ENCODE data around the gene TMEM178B. TPM values are rescaled to one million over a fixed set of nuclear protein-coding genes. Genes with fewer than 3 reads are reported as not detected.

Gene TMEM178B
- total RNA-seq, 1 experiment from 2014 or later: 9.5 TPM

GRCh38 chr7:141122736-141123135, 48.9 kb downstream of the TMEM178B start:
- in situ Hi-C loops (cut with HindIII; ENCODE audit: low pct_unique_long_range_greater_than_20kb, low sequenced_read_pairs): no loop called here
- DNase-seq (ENCODE audit: low read depth): no peak

- no peak for DNase-seq (ENCODE audit: low read depth)
- in situ Hi-C loops (cut with HindIII; ENCODE audit: low pct_unique_long_range_greater_than_20kb, low sequenced_read_pairs): no loop called here
Measured at GRCh38 chr7:141123522-141123921, 49.7 kb downstream of the TMEM178B start.

- in situ Hi-C loops (cut with HindIII; ENCODE audit: low pct_unique_long_range_greater_than_20kb, low sequenced_read_pairs): no loop called here
- DNase-seq (ENCODE audit: low read depth): no peak
Measured at GRCh38 chr7:141126107-141126506, 52.2 kb downstream of the TMEM178B start.

- DNase-seq (ENCODE audit: low read depth): no peak
- in situ Hi-C loops (cut with HindIII; ENCODE audit: low pct_unique_long_range_greater_than_20kb, low sequenced_read_pairs): no loop called here
Measured at GRCh38 chr7:141128506-141128905, 54.6 kb downstream of the TMEM178B start.

GRCh38 chr7:141128931-141129330, 55.1 kb downstream of the TMEM178B start:
- no peak for DNase-seq (ENCODE audit: low read depth)
- in situ Hi-C loops (cut with HindIII; ENCODE audit: low pct_unique_long_range_greater_than_20kb, low sequenced_read_pairs): no loop called here

GRCh38 chr7:141132671-141133070, 58.8 kb downstream of the TMEM178B start:
- no peak for DNase-seq (ENCODE audit: low read depth)
- in situ Hi-C loops (cut with HindIII; ENCODE audit: low pct_unique_long_range_greater_than_20kb, low sequenced_read_pairs): no loop called here

- in situ Hi-C loops (cut with HindIII; ENCODE audit: low pct_unique_long_range_greater_than_20kb, low sequenced_read_pairs): no loop called here
- DNase-seq (ENCODE audit: low read depth): no peak
Measured at GRCh38 chr7:141133646-141134045, 59.8 kb downstream of the TMEM178B start.

- no peak for DNase-seq (ENCODE audit: low read depth)
- in situ Hi-C loops (cut with HindIII; ENCODE audit: low pct_unique_long_range_greater_than_20kb, low sequenced_read_pairs): no loop called here
Measured at GRCh38 chr7:141142058-141142457, 68.2 kb downstream of the TMEM178B start.

- peak; percentile 26 for DNase-seq (ENCODE audit: low read depth)
- in situ Hi-C loops (cut with HindIII; ENCODE audit: low pct_unique_long_range_greater_than_20kb, low sequenced_read_pairs): no loop called here
Measured at GRCh38 chr7:141144921-141145629, 71.2 kb downstream of the TMEM178B start.

- DNase-seq (ENCODE audit: low read depth): no peak
- in situ Hi-C loops (cut with HindIII; ENCODE audit: low pct_unique_long_range_greater_than_20kb, low sequenced_read_pairs): no loop called here
Measured at GRCh38 chr7:141145630-141145982, 71.7 kb downstream of the TMEM178B start.

- in situ Hi-C loops (cut with HindIII; ENCODE audit: low pct_unique_long_range_greater_than_20kb, low sequenced_read_pairs): no loop called here
- no peak for DNase-seq (ENCODE audit: low read depth)
Measured at GRCh38 chr7:141147482-141147881, 73.6 kb downstream of the TMEM178B start.

GRCh38 chr7:141150465-141150864, 76.6 kb downstream of the TMEM178B start:
- no peak for DNase-seq (ENCODE audit: low read depth)
- in situ Hi-C loops (cut with HindIII; ENCODE audit: low pct_unique_long_range_greater_than_20kb, low sequenced_read_pairs): no loop called here

GRCh38 chr7:141151746-141152145, 77.9 kb downstream of the TMEM178B start:
- DNase-seq (ENCODE audit: low read depth): no peak
- in situ Hi-C loops (cut with HindIII; ENCODE audit: low pct_unique_long_range_greater_than_20kb, low sequenced_read_pairs): no loop called here

GRCh38 chr7:141153231-141153630, 79.4 kb downstream of the TMEM178B start:
- in situ Hi-C loops (cut with HindIII; ENCODE audit: low pct_unique_long_range_greater_than_20kb, low sequenced_read_pairs): no loop called here
- no peak for DNase-seq (ENCODE audit: low read depth)

GRCh38 chr7:141154131-141154732, 80.4 kb downstream of the TMEM178B start:
- no peak for DNase-seq (ENCODE audit: low read depth)
- in situ Hi-C loops (cut with HindIII; ENCODE audit: low pct_unique_long_range_greater_than_20kb, low sequenced_read_pairs): no loop called here

- in situ Hi-C loops (cut with HindIII; ENCODE audit: low pct_unique_long_range_greater_than_20kb, low sequenced_read_pairs): no loop called here
Measured at GRCh38 chr7:141156407-141156806, 82.5 kb downstream of the TMEM178B start.

GRCh38 chr7:141157138-141157765, 83.4 kb downstream of the TMEM178B start:
- in situ Hi-C loops (cut with HindIII; ENCODE audit: low pct_unique_long_range_greater_than_20kb, low sequenced_read_pairs): no loop called here
- no peak for DNase-seq (ENCODE audit: low read depth)

More at GRCh38 chr7:141156407-141156806, 82.5 kb downstream of the TMEM178B start:
- DNase-seq (ENCODE audit: low read depth): no peak

GRCh38 chr7:141158561-141158960, 84.7 kb downstream of the TMEM178B start:
- in situ Hi-C loops (cut with HindIII; ENCODE audit: low pct_unique_long_range_greater_than_20kb, low sequenced_read_pairs): no loop called here
- peak; percentile 93 for DNase-seq (ENCODE audit: low read depth)

GRCh38 chr7:141160246-141160860, 86.5 kb downstream of the TMEM178B start:
- peak; percentile 90 for DNase-seq (ENCODE audit: low read depth)
- in situ Hi-C loops (cut with HindIII; ENCODE audit: low pct_unique_long_range_greater_than_20kb, low sequenced_read_pairs): no loop called here
